Kidney glomerular epithelial cell (primary cell): ENCODE measurements around the gene PPP1CA.

Source experiments
- DNase-seq: peaks from one replicate; lab custom pipeline; 2025; lab: John Stamatoyannopoulos, UW

Gene PPP1CA

GRCh38 chr11:67369275-67369674, 32.4 kb downstream of the PPP1CA start:
- DNase-seq: no peak

- DNase-seq: no peak
These were observed 33.0 kb downstream of the PPP1CA start for GRCh38 chr11:67368621-67369020.

GRCh38 chr11:67367761-67368227, 33.9 kb downstream of the PPP1CA start:
- no peak for DNase-seq

- DNase-seq: no peak
These were observed 34.5 kb downstream of the PPP1CA start for GRCh38 chr11:67366961-67367760.

- no peak for DNase-seq
These were observed 35.1 kb downstream of the PPP1CA start for GRCh38 chr11:67366546-67366945.

GRCh38 chr11:67365736-67366444, 35.8 kb downstream of the PPP1CA start:
- DNase-seq: no peak

GRCh38 chr11:67364783-67365722, 36.6 kb downstream of the PPP1CA start:
- no peak for DNase-seq

GRCh38 chr11:67364169-67364568, 37.5 kb downstream of the PPP1CA start:
- no peak for DNase-seq

GRCh38 chr11:67357831-67358670, 43.6 kb downstream of the PPP1CA start:
- DNase-seq: peak; percentile 64

GRCh38 chr11:67356864-67357561, 44.6 kb downstream of the PPP1CA start:
- DNase-seq: peak; percentile 79

GRCh38 chr11:67356387-67356863, 45.2 kb downstream of the PPP1CA start:
- DNase-seq: no peak

GRCh38 chr11:67355794-67356386, 45.8 kb downstream of the PPP1CA start:
- no peak for DNase-seq

GRCh38 chr11:67355023-67355793, 46.5 kb downstream of the PPP1CA start:
- DNase-seq: no peak

GRCh38 chr11:67354075-67355022, 47.3 kb downstream of the PPP1CA start:
- peak; percentile 96 for DNase-seq

- peak; percentile 96 for DNase-seq
These were observed 48.2 kb downstream of the PPP1CA start, which contains the start of gene POLD4 for GRCh38 chr11:67353317-67354074. TSS of gene POLD4 (minus strand) at chr11:67353546. CDS start at chr11:67353399, 147 bp downstream.

- DNase-seq: no peak
These were observed 48.9 kb downstream of the PPP1CA start for GRCh38 chr11:67352546-67353316.
